Breast epithelium (tissue), 4 donors: ENCODE data around the gene CERS5. TPM values are rescaled to one million over a fixed set of nuclear protein-coding genes. Genes with fewer than 3 reads are reported as not detected.

Source experiments
- DNase-seq, 2 donors: peaks; one replicate each; pipeline ENCODE4 v3.0.0-alpha.2; 2019; ENCODE audit warnings: low spot score in 2 of 2
- H3K27ac ChIP-seq, 2 donors: fragments of 200-600 bp; sonication (generic) in 1 of 2; one replicate each; pipeline ENCODE4 v1.5.1; 2016 to 2019; ENCODE audit warnings: mild to moderate bottlenecking in 1 of 2
- H3K27me3 ChIP-seq, 2 donors: fragments of 200-600 bp; sonication (generic) in 1 of 2; one replicate each; pipeline versions ENCODE4 v1.5.1 to v1.6.0; 2017 to 2019; ENCODE audit warnings: control low read depth in 1 of 2, mild to moderate bottlenecking in 1 of 2
- H3K36me3 ChIP-seq: fragments of 200-600 bp; one replicate; pipeline ENCODE4 v1.5.1; 2019
- H3K4me1 ChIP-seq, 2 donors: fragments of 200-600 bp; sonication (generic); one replicate each; pipeline ENCODE4 v1.5.1; 2016 to 2019; ENCODE audit warnings: control low read depth in 1 of 2
- H3K4me3 ChIP-seq, 3 donors: fragments of 200-600 bp; sonication (generic); 1 replicate in 2 of 3; 2 replicates in 1 of 3; pipeline ENCODE4 v1.5.1; 2016 to 2019; ENCODE audit warnings: mild to moderate bottlenecking in 3 of 3, moderate library complexity in 2 of 3
- H3K9me3 ChIP-seq, 2 donors: fragments of 200-600 bp; sonication (generic) in 1 of 2; one replicate each; pipeline ENCODE4 v1.5.1; 2016 to 2019; ENCODE audit warnings: control low read depth in 1 of 2
- CTCF ChIP-seq, 3 donors: fragments of 450-650 bp; IDR thresholded peaks; one replicate each; pipeline ENCODE4 v1.5.1; 2016 to 2017; ENCODE audit warnings: antibody characterized with exemption in 3 of 3, mild to moderate bottlenecking in 3 of 3, moderate library complexity in 3 of 3
- POLR2A ChIP-seq: fragments of 450-650 bp; IDR thresholded peaks from one replicate; pipeline ENCODE4 v1.6.1; 2016; ENCODE audit warnings: antibody characterized with exemption, mild to moderate bottlenecking, moderate library complexity
- POLR2AphosphoS5 ChIP-seq, 3 donors: sonication (generic); formaldehyde crosslinking; IDR thresholded peaks; one replicate each; pipeline ENCODE4 v1.6.1; 2017; ENCODE audit warnings: antibody characterized with exemption in 3 of 3
- intact Hi-C: fragments of 100-400 bp; cut with DNase I; formaldehyde crosslinking; loops from one replicate; pipeline ENCODE4 v1.15.1; 2023; ENCODE audit warnings: low total_unique reads
- total RNA-seq, 3 donors: library from RNA; depleted of rRNA; stranded (reverse); fragments of >200 nt; gene quantifications; one replicate each; pipeline ENCODE4 v1.1.0, GENCODE V29; 2016

Gene CERS5
- total RNA-seq, 3 donors from 2014 or later, result 25.0 to 40.1 (median 32.4) TPM

DNA sequence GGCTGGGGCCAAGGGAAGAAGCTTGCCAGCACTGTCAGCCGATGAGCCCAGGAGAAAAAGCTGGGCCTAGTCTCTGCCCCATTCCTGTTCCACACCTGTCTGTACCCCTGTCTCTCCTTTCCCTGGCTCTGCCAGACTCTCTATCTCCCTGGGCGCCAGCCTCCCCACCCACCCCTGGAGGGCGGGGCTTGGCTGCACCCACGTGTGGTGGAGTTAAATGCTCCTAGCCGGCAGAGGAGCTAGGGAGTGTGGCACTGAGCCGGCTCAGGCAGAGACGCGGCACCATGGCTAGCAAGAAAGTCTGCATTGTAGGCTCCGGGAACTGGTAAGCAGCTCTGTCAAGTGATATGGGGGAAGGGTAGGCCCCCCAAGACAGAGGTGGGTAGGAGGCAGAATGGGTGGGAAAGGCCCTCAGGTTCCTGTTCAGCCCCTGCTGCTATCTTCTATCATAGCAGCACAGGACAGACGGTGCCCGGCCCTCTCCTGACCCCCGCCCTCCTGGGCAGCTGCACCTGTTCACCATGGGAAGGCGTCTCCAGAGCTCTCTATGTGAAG is 63.3 kb downstream of the CERS5 start, which contains the start of gene GPD1:
Gene GPD1, plus strand, starts transcription at position 242 of the 555 bp plus-strand sequence. Its CDS starts 43 bp downstream, at position 285.
- Histone ChIP-seq H3K36me3 (no peaks in the 10 kb centered on the region), H3K27ac (peak within 1 kb of the TSS; percentile 53 to 64), H3K4me3 (peak within 1 kb of the TSS; percentile 3 to 31 (median 7)), H3K4me1 (peaks cover 0 to 11% of the 10 kb centered on the region in 2 donors), H3K27me3 (no peaks in the 10 kb centered on the region), H3K9me3 (no peaks in the 10 kb centered on the region)
- DNase-seq, result peak; percentile 66 to 76
- intact Hi-C loops, result no loop called here
- TF ChIP-seq CTCF (IDR thresholded peaks at IDR 0.05) (no peak), POLR2AphosphoS5 (IDR thresholded peaks at IDR 0.05) (no peak), POLR2A (no peak)

DNA sequence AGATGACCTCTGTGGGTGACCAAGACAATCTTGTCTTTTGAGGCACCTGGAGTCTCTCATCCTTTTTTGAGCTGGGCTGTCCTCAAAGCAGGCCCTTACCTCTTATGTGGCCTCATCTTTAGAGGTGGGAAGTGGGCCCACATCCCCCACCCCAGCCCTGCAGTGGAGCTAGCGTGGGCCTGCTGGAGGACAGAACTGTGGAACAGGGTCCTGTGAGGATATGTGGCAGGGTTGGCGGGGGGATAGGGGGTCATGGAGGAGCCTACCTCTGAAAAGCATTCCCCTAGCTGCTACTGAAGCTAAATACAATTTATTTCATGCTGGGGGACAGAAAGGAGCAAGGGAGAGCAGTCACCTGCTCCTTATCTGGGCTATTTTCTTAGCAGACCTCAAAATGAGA is 63.8 kb downstream of the CERS5 start:
- Histone ChIP-seq H3K27me3 (no peaks in the 10 kb centered on the region), H3K4me1 (peaks cover 0 to 11% of the 10 kb centered on the region in 2 donors), H3K9me3 (no peaks in the 10 kb centered on the region), H3K36me3 (no peaks in the 10 kb centered on the region), H3K27ac (peak overlapping the region; percentile 20 to 64), H3K4me3 (no peak overlapping the region)
- TF ChIP-seq CTCF (IDR thresholded peaks at IDR 0.05) (no peak), POLR2AphosphoS5 (IDR thresholded peaks at IDR 0.05) (no peak)
- DNase-seq, result no peak
- intact Hi-C loops, result no loop called here

DNA sequence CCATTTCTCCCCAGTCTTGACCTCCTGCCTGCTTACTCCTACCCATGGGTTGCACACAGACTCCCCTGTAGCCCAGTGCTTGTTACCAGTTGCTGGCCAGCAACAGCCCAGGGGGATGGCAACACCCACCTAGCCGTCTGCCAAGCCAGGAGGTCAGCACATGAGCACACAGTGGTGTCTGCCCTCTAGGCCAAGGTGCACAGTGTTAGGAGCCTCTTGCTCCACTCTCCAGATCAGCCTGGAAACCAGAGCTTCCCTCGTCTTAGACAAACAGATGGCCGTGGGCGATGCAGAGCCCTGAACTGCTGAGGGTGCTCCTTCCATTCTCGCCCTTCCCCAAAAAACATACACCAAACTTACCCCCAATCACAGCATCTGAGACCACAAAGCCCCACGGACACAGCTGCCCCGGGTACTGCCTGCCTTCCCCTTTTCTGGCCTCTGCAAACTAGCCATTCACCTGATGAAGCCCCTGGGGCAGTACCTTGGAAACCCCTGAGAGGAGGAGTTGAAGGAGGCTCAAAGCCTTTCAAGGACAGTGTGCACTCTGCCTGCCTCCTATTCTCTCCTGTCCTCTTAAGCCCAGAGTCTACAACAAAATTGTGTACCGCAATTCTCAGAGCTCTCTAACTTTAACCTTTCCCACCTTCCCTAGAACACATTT is 64.4 kb downstream of the CERS5 start:
- H3K36me3 ChIP-seq, result no peaks in the 10 kb centered on the region
- no peaks in the 10 kb centered on the region for H3K9me3 ChIP-seq
- intact Hi-C loops, result no loop called here
- no peak overlapping the region for H3K4me3 ChIP-seq
- peaks cover 0 to 11% of the 10 kb centered on the region in 2 donors for H3K4me1 ChIP-seq
- no peak for TF ChIP-seq POLR2AphosphoS5 (IDR thresholded peaks at IDR 0.05)
- no peak for TF ChIP-seq CTCF (IDR thresholded peaks at IDR 0.05)
- TF ChIP-seq POLR2A, result no peak
- H3K27ac ChIP-seq, result peak overlapping the region in 1 of 2 donors; percentile 53
- no peak for DNase-seq
- no peaks in the 10 kb centered on the region for H3K27me3 ChIP-seq

- intact Hi-C loops, result no loop called here
- no peak for DNase-seq
- peaks cover 0 to 11% of the 10 kb centered on the region in 2 donors for H3K4me1 ChIP-seq
- no peak overlapping the region for H3K4me3 ChIP-seq
- H3K9me3 ChIP-seq, result no peaks in the 10 kb centered on the region
- no peak for TF ChIP-seq POLR2AphosphoS5 (IDR thresholded peaks at IDR 0.05)
- TF ChIP-seq POLR2A, result no peak
- no peak for TF ChIP-seq CTCF (IDR thresholded peaks at IDR 0.05)
- no peak overlapping the region for H3K27ac ChIP-seq
- H3K27me3 ChIP-seq, result no peaks in the 10 kb centered on the region
- H3K36me3 ChIP-seq, result no peaks in the 10 kb centered on the region
Observed at GRCh38 chr12:50102131-50102531, 65.0 kb downstream of the CERS5 start.

DNA sequence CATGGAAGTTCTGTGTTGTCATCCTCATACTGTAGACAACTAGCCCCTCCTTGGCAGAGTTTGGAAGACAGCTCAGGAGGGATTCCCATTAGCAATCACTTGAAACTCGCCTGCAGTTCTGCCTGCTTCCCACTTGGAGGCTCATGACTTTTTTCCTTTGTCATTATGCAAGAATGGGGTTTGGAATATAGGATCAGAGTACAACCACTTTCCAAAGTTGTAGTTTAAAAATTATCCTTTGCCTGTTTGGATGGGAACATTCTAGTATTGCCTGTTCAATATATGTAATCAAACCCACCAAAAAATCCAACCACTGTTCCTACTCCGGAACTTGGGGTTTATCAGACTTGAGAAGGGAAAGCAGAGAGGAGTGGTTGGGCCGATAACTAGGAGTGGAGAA is 65.5 kb downstream of the CERS5 start:
- Histone ChIP-seq H3K27ac (no peak overlapping the region), H3K4me3 (no peak overlapping the region), H3K4me1 (peaks cover 0 to 11% of the 10 kb centered on the region in 2 donors), H3K27me3 (no peaks in the 10 kb centered on the region), H3K36me3 (peaks cover 4% of the 10 kb centered on the region), H3K9me3 (no peaks in the 10 kb centered on the region)
- no peak for DNase-seq
- peak in 1 of 3 donors; percentile 36 for TF ChIP-seq CTCF (IDR thresholded peaks at IDR 0.05)
- TF ChIP-seq POLR2AphosphoS5 (IDR thresholded peaks at IDR 0.05), result no peak
- intact Hi-C loops, result no loop called here
